CD4-positive, CD25-positive, alpha-beta regulatory T cell (primary cell): Measurements from ENCODE around the gene SPAM1. TPM values are rescaled to one million over a fixed set of nuclear protein-coding genes. Genes with fewer than 3 reads are reported as not detected.

Source experiments
- ATAC-seq, 2 donors: fragments of 150-1000 bp; cut with Tn5 transposase; one replicate each; pipeline ENCODE4 v1.10.0; 2021; ENCODE audit warnings: low read depth in 2 of 2, moderate number of reproducible peaks in 2 of 2, moderate library complexity in 1 of 2
- DNase-seq, 3 donors: peaks; one replicate each; pipeline versions ENCODE4 v3.0.0 to v3.0.0-alpha.2; 2012 to 2022; ENCODE audit warnings: mixed read lengths in 1 of 3
- H3K27ac ChIP-seq: one replicate; pipeline ENCODE4 v1.7.0; 2013; ENCODE audit warnings: mild to moderate bottlenecking, low read length; ENCODE audit not compliant: insufficient read depth, poor library complexity, severe bottlenecking
- H3K27me3 ChIP-seq: one replicate; pipeline ENCODE4 v1.7.0; 2013; ENCODE audit warnings: low read length; ENCODE audit not compliant: control insufficient read depth, insufficient read depth
- H3K36me3 ChIP-seq: one replicate; pipeline ENCODE4 v1.7.0; 2013; ENCODE audit warnings: mild to moderate bottlenecking, low read length, moderate library complexity; ENCODE audit not compliant: control insufficient read depth, insufficient read depth
- H3K4me1 ChIP-seq: 2 replicates; pipeline ENCODE4 v1.7.0; 2013; ENCODE audit warnings: mild to moderate bottlenecking, low read length; ENCODE audit not compliant: insufficient read depth, control insufficient read depth, poor library complexity, severe bottlenecking
- H3K4me3 ChIP-seq: one replicate; pipeline ENCODE4 v1.7.0; 2013; ENCODE audit warnings: low read depth, mild to moderate bottlenecking, low read length, moderate library complexity
- H3K9me3 ChIP-seq, 2 experiments: 1 replicate in 1 of 2; 2 replicates in 1 of 2; pipeline ENCODE4 v1.7.0; 2013; ENCODE audit warnings: low read length in 2 of 2, mild to moderate bottlenecking in 1 of 2, moderate library complexity in 1 of 2; ENCODE audit not compliant: control insufficient read depth in 2 of 2
- H3K27ac Mint-ChIP-seq, 3 donors: one replicate each; pipeline ENCODE4 v1.8.0; 2020 to 2022; ENCODE audit warnings: mild to moderate bottlenecking in 3 of 3, mixed read lengths in 3 of 3, moderate library complexity in 2 of 3
- H3K27me3 Mint-ChIP-seq: one replicate; pipeline ENCODE4 v1.8.0; 2022; ENCODE audit warnings: mild to moderate bottlenecking, mixed read lengths
- H3K36me3 Mint-ChIP-seq: one replicate; pipeline ENCODE4 v1.8.0; 2020; ENCODE audit warnings: mixed read lengths
- H3K4me1 Mint-ChIP-seq, 4 donors: one replicate each; pipeline ENCODE4 v1.8.0; 2020 to 2022; ENCODE audit warnings: mixed read lengths in 4 of 4, mild to moderate bottlenecking in 1 of 4
- H3K4me3 Mint-ChIP-seq, 4 donors: one replicate each; pipeline ENCODE4 v1.8.0; 2020 to 2022; ENCODE audit warnings: mild to moderate bottlenecking in 4 of 4, mixed read lengths in 4 of 4, moderate library complexity in 3 of 4
- H3K9me3 Mint-ChIP-seq, 7 donors: one replicate each; pipeline ENCODE4 v1.8.0; 2020 to 2022; ENCODE audit warnings: mixed read lengths in 7 of 7, mild to moderate bottlenecking in 3 of 7, moderate library complexity in 2 of 7
- polyA plus RNA-seq, 4 donors: library from polyadenylated mRNA; unstranded; fragments of 300-500 nt; fragmentation: Illumina TruSeq; gene quantifications; one replicate each; pipeline ENCODE4 v1.2.3, GENCODE V29; 2021
- total RNA-seq: library from RNA; stranded (reverse); gene quantifications from one replicate; pipeline ENCODE4 v1.2.3, GENCODE V29; 2022

SPAM1 gene
- total and polyA plus RNA-seq, 5 donors from 2014 or later = not detected

DNA sequence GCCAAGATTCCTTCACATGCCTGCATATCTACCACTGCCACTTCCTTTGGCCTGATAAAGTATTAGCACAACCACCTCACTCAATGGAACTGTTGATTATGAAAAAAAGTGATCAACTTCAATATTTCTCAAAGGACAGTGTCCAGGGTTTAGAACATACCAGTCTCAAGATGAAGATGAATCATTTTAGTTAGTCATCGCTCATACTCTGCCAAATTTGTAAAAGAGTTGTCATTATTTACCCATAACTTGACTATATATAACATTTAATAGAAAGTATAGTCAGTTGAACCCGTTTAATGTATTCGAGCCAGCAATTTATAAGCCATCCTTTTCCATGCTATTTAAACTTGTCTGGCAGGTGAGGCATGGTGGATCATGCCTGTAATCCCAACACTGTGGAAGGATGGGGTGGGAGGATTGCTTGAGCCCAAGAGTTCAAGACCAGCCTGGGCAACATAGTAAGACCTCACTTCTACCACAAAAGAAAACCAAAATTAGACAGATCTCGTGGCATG, 33.2 kb downstream of the SPAM1 start:
- no peak overlapping the region for H3K4me3 Mint-ChIP-seq
- no peak overlapping the region for H3K27ac ChIP-seq
- H3K27me3 ChIP-seq = no peaks in the 10 kb centered on the region
- no peak overlapping the region for H3K4me3 ChIP-seq
- no peaks in the 10 kb centered on the region for H3K4me1 ChIP-seq
- no peaks in the 10 kb centered on the region for H3K27me3 Mint-ChIP-seq
- peaks cover 0 to 2% (median 0%) of the 10 kb centered on the region in 7 donors for H3K9me3 Mint-ChIP-seq
- H3K4me1 Mint-ChIP-seq = no peaks in the 10 kb centered on the region
- H3K27ac Mint-ChIP-seq = no peak overlapping the region
- DNase-seq (no peak), ATAC-seq (no peak)
- no peaks in the 10 kb centered on the region for H3K9me3 ChIP-seq
- H3K36me3 Mint-ChIP-seq = no peaks in the 10 kb centered on the region
- no peaks in the 10 kb centered on the region for H3K36me3 ChIP-seq

GRCh38 chr7:123961771-123962170, 36.7 kb downstream of the SPAM1 start:
- ATAC-seq = no peak
- H3K27ac ChIP-seq = no peak overlapping the region
- Mint-ChIP-seq H3K27me3 (no peaks in the 10 kb centered on the region), H3K4me1 (no peaks in the 10 kb centered on the region), H3K36me3 (no peaks in the 10 kb centered on the region), H3K4me3 (no peak overlapping the region), H3K27ac (no peak overlapping the region), H3K9me3 (peaks cover 0 to 2% (median 0%) of the 10 kb centered on the region in 7 donors)
- no peaks in the 10 kb centered on the region for H3K27me3 ChIP-seq
- H3K4me3 ChIP-seq = no peak overlapping the region
- H3K4me1 ChIP-seq = no peaks in the 10 kb centered on the region
- H3K36me3 ChIP-seq = no peaks in the 10 kb centered on the region
- DNase-seq = no peak
- no peaks in the 10 kb centered on the region for H3K9me3 ChIP-seq

DNA sequence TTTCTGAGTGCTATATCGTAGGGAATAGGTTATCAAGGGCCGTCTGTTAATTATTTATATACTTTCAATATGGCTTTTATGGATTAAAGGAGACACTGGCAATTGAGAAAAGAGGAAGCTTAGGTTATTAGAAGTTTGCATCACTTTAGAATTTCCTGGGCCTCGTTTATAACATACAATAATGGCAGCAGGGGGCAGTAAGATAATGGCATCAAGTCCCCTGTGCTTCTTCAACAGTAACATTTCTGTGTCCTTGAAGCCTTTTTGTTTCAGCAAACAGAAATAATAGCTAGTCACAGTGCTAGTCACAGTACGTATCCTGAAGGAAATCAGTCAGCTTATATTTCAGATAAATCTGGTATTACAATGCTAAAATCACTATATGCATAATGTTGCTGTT, 41.9 kb downstream of the SPAM1 start:
- Histone ChIP-seq H3K36me3 (no peaks in the 10 kb centered on the region), H3K27ac (no peak overlapping the region), H3K4me1 (no peaks in the 10 kb centered on the region), H3K27me3 (no peaks in the 10 kb centered on the region), H3K9me3 (no peaks in the 10 kb centered on the region), H3K4me3 (no peak overlapping the region)
- no peak for DNase-seq
- Mint-ChIP-seq H3K4me3 (no peak overlapping the region), H3K27me3 (no peaks in the 10 kb centered on the region), H3K9me3 (peaks cover 0 to 7% (median 0%) of the 10 kb centered on the region in 7 donors), H3K27ac (no peak overlapping the region), H3K36me3 (no peaks in the 10 kb centered on the region), H3K4me1 (no peaks in the 10 kb centered on the region)
- ATAC-seq = no peak

GRCh38 chr7:123972045-123972444, 47.0 kb downstream of the SPAM1 start:
- Histone ChIP-seq H3K27ac (no peak overlapping the region), H3K4me3 (no peak overlapping the region), H3K36me3 (no peaks in the 10 kb centered on the region), H3K4me1 (no peaks in the 10 kb centered on the region), H3K9me3 (no peaks in the 10 kb centered on the region), H3K27me3 (no peaks in the 10 kb centered on the region)
- Mint-ChIP-seq H3K4me1 (no peaks in the 10 kb centered on the region), H3K36me3 (no peaks in the 10 kb centered on the region), H3K4me3 (no peak overlapping the region), H3K27me3 (no peaks in the 10 kb centered on the region), H3K27ac (no peak overlapping the region), H3K9me3 (peaks cover 0 to 7% (median 2%) of the 10 kb centered on the region in 7 donors)
- no peak for DNase-seq
- no peak for ATAC-seq

DNA sequence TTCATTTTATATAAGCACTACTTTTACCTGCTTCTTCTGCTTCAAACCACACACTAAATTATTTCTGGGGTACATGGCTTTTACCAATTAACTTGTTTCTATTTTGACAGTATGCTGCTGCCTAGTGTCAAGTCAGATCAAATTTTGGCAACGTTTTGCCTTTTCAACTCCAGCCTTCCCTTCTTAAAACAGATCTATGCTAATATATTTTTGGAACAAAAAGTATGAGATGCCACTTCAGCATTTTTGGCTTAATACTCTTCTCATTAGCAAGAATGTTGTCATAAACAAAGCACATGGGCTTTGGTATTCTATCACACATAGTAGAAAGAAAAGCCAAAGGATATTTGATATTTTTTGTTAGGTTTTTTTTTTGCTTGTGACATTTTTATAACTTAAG, 47.8 kb downstream of the SPAM1 start:
- no peak overlapping the region for H3K27ac Mint-ChIP-seq
- H3K27ac ChIP-seq = no peak overlapping the region
- H3K36me3 Mint-ChIP-seq = no peaks in the 10 kb centered on the region
- H3K4me3 ChIP-seq = no peak overlapping the region
- H3K36me3 ChIP-seq = no peaks in the 10 kb centered on the region
- no peak for ATAC-seq
- no peaks in the 10 kb centered on the region for H3K27me3 Mint-ChIP-seq
- H3K9me3 Mint-ChIP-seq = peaks cover 0 to 7% (median 2%) of the 10 kb centered on the region in 7 donors
- no peaks in the 10 kb centered on the region for H3K9me3 ChIP-seq
- H3K27me3 ChIP-seq = no peaks in the 10 kb centered on the region
- H3K4me3 Mint-ChIP-seq = no peak overlapping the region
- H3K4me1 ChIP-seq = no peaks in the 10 kb centered on the region
- no peaks in the 10 kb centered on the region for H3K4me1 Mint-ChIP-seq
- DNase-seq = no peak

GRCh38 chr7:123974326-123974908, 49.4 kb downstream of the SPAM1 start:
- H3K27me3 Mint-ChIP-seq = no peaks in the 10 kb centered on the region
- H3K4me3 Mint-ChIP-seq = no peak overlapping the region
- no peak for ATAC-seq
- no peak overlapping the region for H3K4me3 ChIP-seq
- no peaks in the 10 kb centered on the region for H3K4me1 ChIP-seq
- no peaks in the 10 kb centered on the region for H3K4me1 Mint-ChIP-seq
- H3K36me3 ChIP-seq = no peaks in the 10 kb centered on the region
- peaks cover 0 to 4% (median 1%) of the 10 kb centered on the region in 7 donors for H3K9me3 Mint-ChIP-seq
- no peaks in the 10 kb centered on the region for H3K36me3 Mint-ChIP-seq
- DNase-seq = no peak
- no peaks in the 10 kb centered on the region for H3K9me3 ChIP-seq
- no peak overlapping the region for H3K27ac Mint-ChIP-seq
- H3K27ac ChIP-seq = no peak overlapping the region
- H3K27me3 ChIP-seq = no peaks in the 10 kb centered on the region

DNA sequence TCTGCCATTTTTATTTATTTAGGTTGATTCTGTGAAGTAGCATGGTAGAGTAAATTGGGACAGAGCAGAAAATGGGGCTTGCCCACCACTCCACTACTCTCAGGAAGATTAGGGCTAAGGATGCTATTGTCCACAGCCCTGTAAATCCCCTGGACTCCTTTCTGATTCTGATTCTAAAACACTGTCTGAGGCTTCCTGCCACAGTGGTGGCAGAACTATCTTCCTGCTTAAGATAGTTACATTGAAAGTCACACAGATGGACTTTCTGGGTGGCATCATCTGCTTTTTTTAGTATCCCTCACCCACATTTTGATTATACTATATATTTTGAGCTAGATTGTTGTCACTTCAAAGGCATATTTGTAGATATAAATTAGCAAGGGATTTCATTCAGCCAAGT, 50.0 kb downstream of the SPAM1 start:
- H3K4me1 Mint-ChIP-seq = no peaks in the 10 kb centered on the region
- no peaks in the 10 kb centered on the region for H3K4me1 ChIP-seq
- H3K4me3 Mint-ChIP-seq = no peak overlapping the region
- no peak overlapping the region for H3K4me3 ChIP-seq
- no peak overlapping the region for H3K27ac ChIP-seq
- no peaks in the 10 kb centered on the region for H3K36me3 Mint-ChIP-seq
- H3K9me3 ChIP-seq = no peaks in the 10 kb centered on the region
- no peaks in the 10 kb centered on the region for H3K27me3 Mint-ChIP-seq
- H3K27me3 ChIP-seq = no peaks in the 10 kb centered on the region
- peaks cover 0 to 4% (median 0%) of the 10 kb centered on the region in 7 donors for H3K9me3 Mint-ChIP-seq
- ATAC-seq = no peak
- no peak for DNase-seq
- H3K27ac Mint-ChIP-seq = no peak overlapping the region
- H3K36me3 ChIP-seq = no peaks in the 10 kb centered on the region

DNA sequence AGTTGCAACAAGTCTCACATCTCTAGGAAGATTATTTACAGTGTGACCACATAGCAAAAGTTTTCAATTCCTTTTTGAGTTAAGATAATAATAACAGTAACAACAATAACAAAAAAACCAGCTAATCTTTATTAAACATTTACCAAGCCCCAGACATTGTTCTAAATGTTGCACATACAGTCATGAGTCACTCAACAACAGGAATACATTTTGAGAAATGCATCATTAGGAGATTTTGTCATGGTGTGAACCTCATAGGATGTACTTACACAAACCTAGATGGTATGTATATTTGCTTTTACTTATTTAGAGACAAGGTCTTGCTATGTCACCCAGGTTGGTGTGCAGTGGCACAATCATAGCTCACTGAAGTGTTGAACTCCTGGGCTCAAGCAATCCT, 52.0 kb downstream of the SPAM1 start:
- no peak overlapping the region for H3K27ac Mint-ChIP-seq
- no peaks in the 10 kb centered on the region for H3K9me3 ChIP-seq
- no peaks in the 10 kb centered on the region for H3K27me3 ChIP-seq
- peaks cover 0 to 4% (median under 1%) of the 10 kb centered on the region in 7 donors for H3K9me3 Mint-ChIP-seq
- no peak overlapping the region for H3K4me3 ChIP-seq
- H3K4me1 Mint-ChIP-seq = no peaks in the 10 kb centered on the region
- ATAC-seq (no peak), DNase-seq (no peak)
- no peaks in the 10 kb centered on the region for H3K36me3 ChIP-seq
- no peak overlapping the region for H3K4me3 Mint-ChIP-seq
- H3K36me3 Mint-ChIP-seq = no peaks in the 10 kb centered on the region
- no peaks in the 10 kb centered on the region for H3K4me1 ChIP-seq
- no peak overlapping the region for H3K27ac ChIP-seq
- no peaks in the 10 kb centered on the region for H3K27me3 Mint-ChIP-seq
